NCI-H128 (cell line): Measurements from ENCODE around the gene ANO5.
"Not testable (repeated sequence)": the region's sequence is repeated elsewhere in the genome, so short reads cannot be mapped to it uniquely, and the experiment has no call there.

Source experiments
- DNase-seq: peaks from one replicate; lab custom pipeline; 2025; ENCODE audit not compliant: unreplicated experiment; lab: John Stamatoyannopoulos, UW

Gene ANO5

GRCh38 chr11:22199243-22199642, 6.4 kb downstream of the ANO5 start:
- no peak for DNase-seq

DNA sequence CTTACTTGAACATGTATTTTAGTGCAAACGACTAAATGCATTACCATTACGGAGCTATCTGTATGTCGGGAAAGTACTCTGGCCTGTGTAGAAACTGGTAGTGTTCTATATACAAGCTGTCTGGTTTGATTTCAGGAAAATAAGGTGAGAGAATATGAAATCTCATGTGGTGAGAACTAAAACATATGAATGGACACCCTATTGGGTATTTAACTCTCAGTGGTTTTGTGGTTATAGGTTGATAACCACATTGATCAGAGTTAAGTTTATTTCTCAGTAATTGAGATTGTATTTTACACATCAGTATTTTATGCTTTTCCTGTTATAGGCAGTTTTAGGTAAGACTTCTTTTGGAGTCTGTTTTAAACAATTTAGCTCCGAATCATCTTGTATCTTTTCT, 10.4 kb downstream of the ANO5 start:
- no peak for DNase-seq

GRCh38 chr11:22207162-22207561, 14.3 kb downstream of the ANO5 start:
- no peak for DNase-seq

DNA sequence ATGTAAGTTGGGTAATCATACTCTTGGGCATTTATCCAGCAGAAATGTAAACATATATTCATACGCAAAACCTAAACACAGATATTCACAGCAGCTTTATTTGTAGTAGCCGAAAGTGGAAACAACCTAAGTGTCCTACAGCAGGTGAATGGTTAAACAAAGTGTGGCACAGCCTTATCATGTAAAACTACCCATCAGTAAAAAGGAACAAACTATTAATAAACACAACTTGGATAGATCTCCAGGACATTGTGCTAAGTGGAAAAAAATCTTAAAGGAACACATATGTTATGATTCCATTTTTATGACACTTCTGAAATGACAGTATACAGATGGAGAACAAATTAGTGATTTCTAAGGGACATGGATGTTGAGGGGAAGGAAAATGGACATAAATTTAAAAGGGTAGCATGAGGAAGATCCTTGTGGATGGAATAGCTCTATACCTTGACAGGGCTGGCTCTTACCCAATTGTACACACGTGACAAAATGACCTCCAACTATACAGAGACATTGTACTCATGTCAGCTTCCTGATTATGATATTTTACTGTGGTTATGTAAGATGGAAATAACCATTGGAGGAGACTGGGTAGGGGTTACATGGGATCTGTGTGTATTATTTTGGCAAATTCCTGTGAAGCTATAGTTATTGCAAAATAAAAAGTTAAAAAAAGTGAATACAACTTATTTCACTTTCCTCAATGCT, 15.4 kb downstream of the ANO5 start:
- DNase-seq: no peak

DNA sequence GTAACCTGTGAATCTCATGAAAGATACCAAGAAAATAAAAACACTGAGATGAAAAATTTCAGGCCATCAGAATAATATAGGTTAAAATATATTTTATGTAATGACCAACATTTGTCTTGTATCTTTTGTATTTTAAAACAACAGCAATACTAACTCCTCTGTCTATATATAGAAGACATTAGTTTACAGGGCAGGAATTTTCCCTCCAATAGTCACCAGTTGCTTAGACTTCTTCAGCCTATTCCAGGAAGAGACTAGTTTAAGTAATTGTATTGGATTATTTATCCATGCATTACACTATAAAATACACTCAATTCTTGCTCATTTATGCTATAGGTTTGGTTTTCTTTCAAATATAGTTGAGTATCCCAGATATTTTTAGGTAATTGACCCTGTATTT, 24.1 kb downstream of the ANO5 start:
- DNase-seq: no peak

- DNase-seq: no peak
Observed at GRCh38 chr11:22221143-22221542, 28.3 kb downstream of the ANO5 start.

DNA sequence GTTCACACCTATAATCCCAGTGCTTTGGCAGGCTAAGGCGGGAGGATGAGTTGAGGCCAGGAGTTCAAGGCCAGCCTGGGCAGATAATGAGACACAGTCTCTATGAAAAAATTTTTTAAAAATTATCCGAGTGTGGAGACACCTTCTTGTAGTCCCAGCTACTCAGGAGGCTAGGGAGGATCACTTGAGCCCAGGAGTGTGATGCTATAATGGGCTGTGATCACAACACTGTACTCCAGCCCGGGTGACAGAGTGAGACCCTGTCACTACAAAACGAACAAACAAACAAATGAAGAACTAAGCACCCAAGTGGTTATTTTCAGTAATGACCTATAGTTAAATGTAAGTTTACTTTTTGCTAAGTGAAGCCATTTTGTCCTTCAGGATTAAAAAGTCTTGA, 32.3 kb downstream of the ANO5 start:
- no peak for DNase-seq

DNA sequence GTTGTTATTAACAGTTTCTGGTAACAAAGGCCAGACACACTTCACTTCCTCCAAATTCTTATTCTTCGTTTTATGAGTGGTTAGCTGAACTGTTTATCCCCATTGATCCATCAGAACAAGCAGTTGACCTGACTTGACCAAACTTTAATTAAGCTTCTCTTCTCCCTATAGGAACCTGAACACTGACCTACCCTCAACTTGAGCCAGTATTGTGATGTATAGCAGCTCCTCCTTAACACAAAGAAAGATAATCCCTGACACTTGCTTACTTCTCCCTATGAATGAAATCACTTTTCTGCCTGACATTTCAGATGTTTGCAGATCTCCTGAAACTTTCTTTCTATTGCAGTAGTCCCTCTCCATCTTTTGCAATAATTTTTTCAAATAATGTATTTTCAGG, 41.9 kb downstream of the ANO5 start:
- DNase-seq: no peak

DNA sequence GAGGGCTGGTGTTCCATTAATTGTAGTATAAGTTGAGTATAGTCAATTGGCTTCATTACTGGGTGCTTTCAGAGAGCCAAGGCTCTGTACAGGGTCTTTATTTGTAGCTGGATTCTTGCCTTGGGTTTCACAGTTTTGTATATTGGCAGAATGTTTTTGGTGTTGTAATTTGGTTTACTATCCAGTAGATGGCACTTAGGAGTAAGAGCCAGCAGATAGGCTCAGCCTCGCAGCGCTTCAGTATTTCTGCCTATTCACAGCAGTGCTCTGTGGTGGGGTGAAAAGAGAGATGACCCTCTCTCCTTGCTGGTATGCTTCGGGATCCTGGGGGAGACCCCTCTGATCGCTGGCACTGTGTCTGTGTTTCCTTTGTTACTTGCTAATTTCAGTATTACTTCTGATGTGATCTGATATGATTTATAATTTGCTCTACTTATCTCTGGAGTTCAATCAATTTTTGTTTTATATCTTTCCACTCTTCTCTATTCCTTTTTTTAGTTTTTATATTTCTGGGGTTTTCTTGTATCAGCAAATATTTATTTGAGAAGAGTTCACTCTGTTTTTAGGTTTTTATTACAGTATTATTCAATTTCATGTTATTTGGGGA, 52.2 kb downstream of the ANO5 start:
- no peak for DNase-seq

DNA sequence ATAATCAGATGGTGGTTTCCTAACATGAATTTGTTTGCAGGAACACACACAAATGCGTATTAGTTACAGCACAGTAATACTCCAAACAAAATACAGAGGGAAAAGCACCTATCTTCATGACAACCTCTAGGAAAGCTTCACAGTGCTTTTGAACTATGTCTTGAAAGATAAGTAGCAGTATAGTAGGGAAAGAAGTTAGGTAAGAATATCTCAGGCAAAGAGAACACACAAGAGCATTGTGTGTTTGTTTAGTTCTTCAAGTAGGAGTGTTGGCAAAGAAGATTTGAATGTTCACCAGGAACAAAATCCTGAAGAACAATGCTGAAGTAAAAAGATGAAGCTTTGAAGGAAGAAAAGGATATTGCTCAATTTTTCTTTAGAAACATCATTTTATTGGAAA, 54.1 kb downstream of the ANO5 start:
- no peak for DNase-seq

GRCh38 chr11:22249871-22250270, 57.0 kb downstream of the ANO5 start:
- no peak for DNase-seq

- no peak for DNase-seq
Observed at GRCh38 chr11:22256876-22257275, 64.0 kb downstream of the ANO5 start.

- no peak for DNase-seq
Observed at GRCh38 chr11:22263613-22264012, 70.7 kb downstream of the ANO5 start.

DNA sequence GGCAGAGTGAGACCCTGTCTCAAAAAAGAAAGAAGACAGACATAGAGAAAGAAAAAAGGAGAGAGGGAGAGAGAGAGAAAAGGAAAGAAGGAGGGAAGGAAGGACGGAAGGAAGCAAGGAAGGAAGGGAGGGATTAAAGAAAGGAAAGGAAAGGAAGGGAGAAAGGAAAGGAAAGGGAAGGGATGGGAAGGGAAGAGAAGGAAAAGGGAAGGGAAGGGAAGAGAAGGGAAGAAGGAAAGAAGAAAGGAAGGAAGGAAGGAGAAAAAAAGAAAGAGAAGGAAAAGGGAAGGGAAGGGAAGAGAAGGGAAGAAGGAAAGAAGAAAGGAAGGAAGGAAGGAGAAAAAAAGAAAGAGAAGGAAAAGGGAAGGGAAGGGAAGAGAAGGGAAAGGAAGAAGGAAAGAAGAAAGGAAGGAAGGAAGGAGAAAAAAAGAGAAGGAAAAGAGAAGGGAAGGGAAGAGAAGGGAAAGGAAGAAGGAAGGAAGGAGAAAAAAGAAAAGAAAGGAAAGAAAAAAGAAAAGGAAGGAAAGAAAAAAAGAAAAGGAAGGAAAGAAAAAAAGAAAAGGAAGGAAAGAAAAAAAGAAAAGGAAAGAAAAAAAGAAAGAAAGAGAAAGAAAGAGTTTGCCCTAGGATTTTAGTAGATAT, 76.2 kb downstream of the ANO5 start:
- DNase-seq: not testable (repeated sequence)

DNA sequence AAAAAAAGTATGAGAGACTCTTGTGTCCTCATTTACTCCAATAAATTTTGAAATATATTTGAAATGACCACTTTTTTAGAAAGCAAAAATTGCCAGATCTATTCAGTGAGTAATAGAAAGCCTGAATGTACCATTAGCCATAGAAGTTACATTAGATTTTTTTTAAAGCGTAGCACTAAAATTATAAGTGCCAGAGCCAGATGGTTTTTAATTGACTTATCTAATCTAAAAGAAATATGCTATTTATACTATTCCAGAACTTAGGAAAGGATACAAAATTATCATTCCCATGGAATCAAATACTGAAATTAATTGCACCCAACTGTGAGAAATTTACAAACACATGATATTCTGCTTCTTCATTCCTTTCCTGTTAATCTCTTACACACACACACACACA, 80.9 kb downstream of the ANO5 start:
- DNase-seq: no peak

DNA sequence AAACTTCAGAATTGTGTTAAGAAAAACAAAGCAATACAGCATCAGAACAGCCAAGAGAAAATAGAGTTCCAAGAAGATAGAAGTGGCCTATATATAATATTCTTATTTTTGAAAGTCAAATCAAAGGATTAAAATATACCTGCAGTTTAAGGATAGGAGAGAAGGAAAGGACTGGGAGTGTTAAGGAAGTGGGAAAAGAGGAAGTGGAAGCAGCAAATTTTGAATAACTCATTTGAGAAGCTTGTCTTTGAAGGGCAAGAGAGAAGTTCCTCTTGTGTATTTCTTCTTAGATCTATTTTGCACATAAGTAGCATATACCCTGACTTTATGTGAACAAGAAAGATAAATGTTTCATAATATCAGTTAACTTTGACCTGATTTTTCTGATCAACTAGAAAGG, 82.7 kb downstream of the ANO5 start:
- no peak for DNase-seq

- no peak for DNase-seq
Observed at GRCh38 chr11:22276535-22276934, 83.7 kb downstream of the ANO5 start.

DNA sequence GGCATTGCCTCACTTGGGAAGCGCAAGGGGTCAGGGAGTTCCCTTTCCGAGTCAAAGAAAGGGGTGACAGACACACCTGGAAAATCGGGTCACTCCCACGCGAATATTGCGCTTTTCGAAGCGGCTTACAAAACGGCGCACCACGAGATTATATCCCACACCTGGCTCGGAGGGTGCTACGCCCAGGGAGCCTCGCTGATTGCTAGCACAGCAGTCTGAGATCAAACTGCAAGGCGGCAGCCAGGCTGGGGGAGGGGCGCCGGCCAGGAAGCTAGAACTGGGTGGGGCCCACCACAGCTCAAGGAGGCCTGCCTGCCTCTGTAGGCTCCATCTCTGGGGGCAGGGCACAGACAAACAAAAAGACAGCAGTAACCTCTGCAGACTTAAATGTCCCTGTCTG, 92.1 kb downstream of the ANO5 start:
- DNase-seq: not testable (repeated sequence)

DNA sequence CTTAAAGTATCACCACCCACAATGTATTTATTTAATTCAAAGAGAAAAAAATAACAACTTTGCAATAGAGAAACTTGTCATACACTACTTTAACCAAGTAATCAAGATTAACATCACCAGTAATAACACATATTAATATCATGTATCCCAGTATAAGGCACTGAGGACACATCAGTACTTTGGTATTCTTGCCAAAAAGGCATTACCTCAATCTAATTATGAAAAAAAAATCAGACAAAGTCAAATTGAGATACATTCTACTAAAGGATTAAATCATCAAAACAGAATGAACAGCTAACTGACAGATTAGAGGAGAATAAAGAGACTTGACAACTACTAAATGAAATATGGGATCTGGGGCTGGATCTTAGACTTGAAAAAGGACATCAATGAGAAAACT, 109.5 kb downstream of the ANO5 start:
- DNase-seq: no peak

- peak; percentile 28 for DNase-seq
Observed at GRCh38 chr11:22304337-22304961, 111.6 kb downstream of the ANO5 start.

DNA sequence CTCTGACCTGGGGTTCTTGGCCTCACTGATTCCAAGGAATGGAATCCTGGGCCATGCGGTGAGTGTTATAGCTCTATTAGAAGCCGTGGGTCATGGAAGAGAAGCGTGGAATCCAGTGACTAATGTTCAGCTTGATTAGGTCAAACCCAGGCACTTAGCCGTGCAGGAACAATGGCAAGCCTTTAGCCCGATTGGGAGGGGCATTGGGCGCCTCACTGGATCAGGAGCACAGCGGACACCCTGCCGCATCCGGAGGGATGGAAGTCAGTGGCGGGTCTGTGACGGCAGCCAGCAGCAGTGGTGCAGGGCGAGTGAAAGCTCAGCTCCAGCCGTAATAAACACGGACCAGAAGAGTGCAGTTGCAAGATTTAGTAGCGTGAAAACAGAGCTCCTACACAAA, 124.8 kb downstream of the ANO5 start:
- no peak for DNase-seq

DNA sequence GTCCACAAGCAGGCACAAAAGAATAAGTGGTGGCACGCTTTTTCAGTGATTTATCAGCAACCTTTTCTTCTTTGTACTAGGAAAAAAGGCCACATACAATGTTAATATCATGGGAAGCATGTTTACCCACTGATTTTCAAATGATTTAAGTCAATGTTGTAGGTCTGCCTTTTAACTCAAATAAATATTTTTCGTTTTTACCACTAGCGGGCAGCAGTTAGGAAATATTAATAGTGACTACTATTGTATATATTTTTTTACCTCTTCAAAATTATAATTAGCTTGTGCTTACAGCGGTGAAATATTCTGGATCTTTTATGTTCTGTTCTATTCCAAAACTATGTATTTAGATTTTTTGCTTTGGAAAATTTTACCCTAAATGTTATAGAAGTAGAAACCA, 138.9 kb downstream of the ANO5 start:
- no peak for DNase-seq
